ENCODE data around the gene ACTL8. TPM values are rescaled to one million over a fixed set of nuclear protein-coding genes. Genes with fewer than 3 reads are reported as not detected.

Gene ACTL8
- total and polyA plus RNA-seq, 2 experiments from 2014 or later, result 0.38 to 0.71 TPM

GRCh38 chr1:17874231-17874630, 119.1 kb downstream of the ACTL8 start (continued):
- no peak for TF ChIP-seq ZNF462 (CRISPR knock-in tag; IDR thresholded peaks at IDR 0.05)
- no peak for TF ChIP-seq CREB1 (CRISPR knock-in tag; IDR thresholded peaks at IDR 0.05; ENCODE audit: low read depth)

DNA sequence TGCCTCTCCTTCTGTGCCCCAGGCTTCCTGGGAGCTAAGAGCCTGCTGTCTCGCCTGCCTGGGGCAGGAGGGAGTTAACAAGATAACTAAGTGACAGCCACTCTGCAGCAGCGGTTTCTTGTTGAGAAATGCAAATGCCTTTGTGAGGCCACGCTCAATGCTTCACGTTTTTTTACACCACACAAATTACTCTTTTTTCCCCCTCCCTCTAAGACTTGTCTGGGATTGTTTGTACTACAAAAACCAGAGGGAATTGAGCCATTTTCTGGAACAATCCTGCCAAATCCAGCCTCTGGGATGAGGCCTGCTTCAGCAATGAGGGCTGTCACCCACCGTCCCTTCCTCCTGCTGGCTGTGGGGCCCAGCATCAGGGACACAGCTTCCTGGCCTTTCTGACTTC, 119.6 kb downstream of the ACTL8 start:
- no peak overlapping the region for H3K4me2 ChIP-seq
- no peaks in the 10 kb centered on the region for H3K27me3 ChIP-seq (ENCODE audit: insufficient read depth)
- no peaks in the 10 kb centered on the region; the same call in 2 of the 3 replicates for H3K36me3 Mint-ChIP-seq (ENCODE audit: low read depth)
- H3K27me3 Mint-ChIP-seq (ENCODE audit: insufficient read depth, low read depth, poor library complexity), result peaks cover 6% of the 10 kb centered on the region
- H3K9me3 Mint-ChIP-seq, result no peaks in the 10 kb centered on the region; the same call in 2 of the 3 replicates
- H3K9me2 ChIP-seq (ENCODE audit: insufficient read depth), result 0 out of 2 replicates have a peak, but pooled peaks cover 4% of the 10 kb centered on the region
- H3F3A ChIP-seq (replicated peaks; ENCODE audit: low read depth), result no peaks in the 10 kb centered on the region
- H3K36me3 ChIP-seq (ENCODE audit: insufficient read depth), result no peaks in the 10 kb centered on the region
- H3K4me1 Mint-ChIP-seq, result peaks cover 8% of the 10 kb centered on the region
- H3K4me1 ChIP-seq (ENCODE audit: insufficient read depth), result peaks cover 9% of the 10 kb centered on the region
- no peak overlapping the region for H3K4me3 ChIP-seq
- ATAC-seq (peak; percentile 60), DNase-seq (ENCODE audit: low spot score) (peak; percentile 25)
- H3K4me3 Mint-ChIP-seq, result no peak overlapping the region
- no peaks in the 10 kb centered on the region for H3K79me2 ChIP-seq (replicated peaks; ENCODE audit: insufficient read depth)
- H3K27ac ChIP-seq (ENCODE audit: low read depth), result no peak overlapping the region
- H4K20me1 ChIP-seq (replicated peaks; ENCODE audit: insufficient read depth), result no peaks in the 10 kb centered on the region; the same call in 1 of the 2 replicates
- H3K27ac Mint-ChIP-seq, result no peak overlapping the region
- H2AFZ ChIP-seq, result peak overlapping the region; percentile 94
- TF ChIP-seq POLR2AphosphoS5 (IDR thresholded peaks at IDR 0.05; ENCODE audit: low read depth), result no peak
- TF ChIP-seq, protein P1, sequence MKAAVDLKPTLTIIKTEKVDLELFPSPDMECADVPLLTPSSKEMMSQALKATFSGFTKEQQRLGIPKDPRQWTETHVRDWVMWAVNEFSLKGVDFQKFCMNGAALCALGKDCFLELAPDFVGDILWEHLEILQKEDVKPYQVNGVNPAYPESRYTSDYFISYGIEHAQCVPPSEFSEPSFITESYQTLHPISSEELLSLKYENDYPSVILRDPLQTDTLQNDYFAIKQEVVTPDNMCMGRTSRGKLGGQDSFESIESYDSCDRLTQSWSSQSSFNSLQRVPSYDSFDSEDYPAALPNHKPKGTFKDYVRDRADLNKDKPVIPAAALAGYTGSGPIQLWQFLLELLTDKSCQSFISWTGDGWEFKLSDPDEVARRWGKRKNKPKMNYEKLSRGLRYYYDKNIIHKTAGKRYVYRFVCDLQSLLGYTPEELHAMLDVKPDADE (IDR thresholded peaks at IDR 0.05), result no peak
- TF ChIP-seq, protein P2, sequence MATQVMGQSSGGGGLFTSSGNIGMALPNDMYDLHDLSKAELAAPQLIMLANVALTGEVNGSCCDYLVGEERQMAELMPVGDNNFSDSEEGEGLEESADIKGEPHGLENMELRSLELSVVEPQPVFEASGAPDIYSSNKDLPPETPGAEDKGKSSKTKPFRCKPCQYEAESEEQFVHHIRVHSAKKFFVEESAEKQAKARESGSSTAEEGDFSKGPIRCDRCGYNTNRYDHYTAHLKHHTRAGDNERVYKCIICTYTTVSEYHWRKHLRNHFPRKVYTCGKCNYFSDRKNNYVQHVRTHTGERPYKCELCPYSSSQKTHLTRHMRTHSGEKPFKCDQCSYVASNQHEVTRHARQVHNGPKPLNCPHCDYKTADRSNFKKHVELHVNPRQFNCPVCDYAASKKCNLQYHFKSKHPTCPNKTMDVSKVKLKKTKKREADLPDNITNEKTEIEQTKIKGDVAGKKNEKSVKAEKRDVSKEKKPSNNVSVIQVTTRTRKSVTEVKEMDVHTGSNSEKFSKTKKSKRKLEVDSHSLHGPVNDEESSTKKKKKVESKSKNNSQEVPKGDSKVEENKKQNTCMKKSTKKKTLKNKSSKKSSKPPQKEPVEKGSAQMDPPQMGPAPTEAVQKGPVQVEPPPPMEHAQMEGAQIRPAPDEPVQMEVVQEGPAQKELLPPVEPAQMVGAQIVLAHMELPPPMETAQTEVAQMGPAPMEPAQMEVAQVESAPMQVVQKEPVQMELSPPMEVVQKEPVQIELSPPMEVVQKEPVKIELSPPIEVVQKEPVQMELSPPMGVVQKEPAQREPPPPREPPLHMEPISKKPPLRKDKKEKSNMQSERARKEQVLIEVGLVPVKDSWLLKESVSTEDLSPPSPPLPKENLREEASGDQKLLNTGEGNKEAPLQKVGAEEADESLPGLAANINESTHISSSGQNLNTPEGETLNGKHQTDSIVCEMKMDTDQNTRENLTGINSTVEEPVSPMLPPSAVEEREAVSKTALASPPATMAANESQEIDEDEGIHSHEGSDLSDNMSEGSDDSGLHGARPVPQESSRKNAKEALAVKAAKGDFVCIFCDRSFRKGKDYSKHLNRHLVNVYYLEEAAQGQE (IDR thresholded peaks at IDR 0.05; ENCODE audit: unreplicated experiment), result no peak
